ENCODE results near the gene WDR91. TPM values are rescaled to one million over a fixed set of nuclear protein-coding genes. Genes with fewer than 3 reads are reported as not detected.

Gene WDR91
- polyA plus RNA-seq, 2 of the 4 experiments (the other 2 are of a cell fraction): 5.1 to 5.3 TPM

- WGBS (ENCODE audit: missing lambda C conversion rate): 78% methylated on average over 9 of the region's 9 CpGs
- Histone ChIP-seq H3K4me1 (peaks cover 21% of the 10 kb centered on the region), H3K27ac (peak overlapping the region in 1 of 2 experiments; percentile 62; a peak in 2 of 6 replicates), H3K9me3 (no peaks in the 10 kb centered on the region), H3K4me2 (0 out of 3 replicates have a peak overlapping the region, but pooled peaks have one; percentile 13), H3K4me3 (no peak overlapping the region)
- ATAC-seq (peak in 1 of 2 experiments; percentile 36; a peak in 3 of 6 replicates), DNase-seq (ENCODE audit: low read depth in 1 of 2, low spot score in 1 of 2) (peak in 1 of 2 experiments; percentile 27), FAIRE-seq (no peak)
- ChIA-PET POLR2A (no interaction called here), CTCF (interaction anchor here (0.9 kb wide), 1 partner anchor 32 kb away, joined by 3 read pairs; no protein-coding TSS in a partner anchor)
- TF ChIP-seq NFE2L2 (conservative IDR thresholded peaks at IDR 0.05; ENCODE audit: low read length) (peak; percentile 48; the same call in 1 of the 2 replicates), JUNB (IDR thresholded peaks at IDR 0.05) (no peak)
These were observed 34.2 kb downstream of the WDR91 start for GRCh38 chr7:135177028-135177696.

GRCh38 chr7:135175931-135176330, 35.4 kb downstream of the WDR91 start:
- ChIA-PET CTCF (interaction anchor here (0.9 kb wide), 1 partner anchor 34 kb away, joined by 3 read pairs; no protein-coding TSS in a partner anchor), POLR2A (no interaction called here)
- H3K4me1 ChIP-seq: peaks cover 26% of the 10 kb centered on the region
- no peak for ATAC-seq
- DNase-seq (ENCODE audit: low read depth in 1 of 2, low spot score in 1 of 2): no peak
- TF ChIP-seq HOXA7 (CRISPR knock-in tag; IDR thresholded peaks at IDR 0.05) (no peak), MAX (IDR thresholded peaks at IDR 0.05) (no peak), KDM5A (IDR thresholded peaks at IDR 0.05) (no peak), SREBF2 (IDR thresholded peaks at IDR 0.05) (no peak), FOXS1 (CRISPR knock-in tag; IDR thresholded peaks at IDR 0.05) (no peak), RARB (CRISPR knock-in tag; IDR thresholded peaks at IDR 0.05) (no peak), RCOR1 (IDR thresholded peaks at IDR 0.05; ENCODE audit: low read depth, low read length) (no peak), BHLHE40 (IDR thresholded peaks at IDR 0.05; ENCODE audit: low read depth, low read length) (no peak), FOSL2 (IDR thresholded peaks at IDR 0.05) (no peak), FOSL2 (CRISPR knock-in tag; IDR thresholded peaks at IDR 0.05) (no peak), BCL3 (IDR thresholded peaks at IDR 0.05) (no peak)
- no peak overlapping the region for H3K27ac ChIP-seq
- H3K4me2 ChIP-seq: no peak overlapping the region
- WGBS (ENCODE audit: missing lambda C conversion rate): 92% methylated on average over 6 of the region's 6 CpGs
- H3K4me3 ChIP-seq: no peak overlapping the region
- FAIRE-seq: no peak
- no peaks in the 10 kb centered on the region for H3K9me3 ChIP-seq

- FAIRE-seq: no peak
- H3K27ac ChIP-seq: no peak overlapping the region
- no peak overlapping the region for H3K4me3 ChIP-seq
- ChIA-PET CTCF (interaction anchor here (0.7 kb wide), 1 partner anchor 17 kb away, joined by 3 read pairs; no protein-coding TSS in a partner anchor), POLR2A (no interaction called here)
- H3K4me1 ChIP-seq: peaks cover 26% of the 10 kb centered on the region
- H3K4me2 ChIP-seq: no peak overlapping the region
- DNase-seq (ENCODE audit: low read depth in 1 of 2, low spot score in 1 of 2): no peak
- no peak for ATAC-seq
- no peaks in the 10 kb centered on the region for H3K9me3 ChIP-seq
- 93% methylated on average over 7 of the region's 7 CpGs for WGBS (ENCODE audit: missing lambda C conversion rate)
- TF ChIP-seq HDAC2 (IDR thresholded peaks at IDR 0.05) (no peak), ZNF302 (CRISPR knock-in tag; IDR thresholded peaks at IDR 0.05) (no peak), GATA3 (IDR thresholded peaks at IDR 0.05; ENCODE audit: borderline replicate concordance) (no peak), SMC3 (IDR thresholded peaks at IDR 0.05) (no peak), MAZ (IDR thresholded peaks at IDR 0.05; ENCODE audit: borderline replicate concordance, low read depth, low read length) (no peak), CBX2 (IDR thresholded peaks at IDR 0.05; ENCODE audit: borderline replicate concordance, low read depth) (no peak), TP53 (CRISPR knock-in tag; IDR thresholded peaks at IDR 0.05) (no peak), REST (IDR thresholded peaks at IDR 0.05) (no peak), ZC3H11A (IDR thresholded peaks at IDR 0.05) (no peak), RFX5 (IDR thresholded peaks at IDR 0.05) (no peak), EP300 (IDR thresholded peaks at IDR 0.05) (no peak), BCL3 (IDR thresholded peaks at IDR 0.05) (no peak), ELK1 (IDR thresholded peaks at IDR 0.05; ENCODE audit: low read depth, low read length) (no peak), MAFK (IDR thresholded peaks at IDR 0.05; ENCODE audit: partially characterized antibody) (no peak)
These were observed 36.4 kb downstream of the WDR91 start for GRCh38 chr7:135174941-135175340.
